WERI-Rb-1 (cell line): ENCODE data around the gene GUK1.

Source experiments
- DNase-seq: peaks from one replicate; pipeline ENCODE4 v3.0.0-alpha.2; 2020
- H3K27ac ChIP-seq: fragments of 250-450 bp; sonication (Bioruptor Pico); 2 replicates; pipeline ENCODE4 v1.5.1; 2020; ENCODE audit warnings: mild to moderate bottlenecking, moderate library complexity
- H3K27me3 ChIP-seq: fragments of 250-450 bp; sonication (Bioruptor Pico); 2 replicates; pipeline ENCODE4 v1.5.1; 2021; ENCODE audit warnings: mild to moderate bottlenecking, low read depth, moderate library complexity; ENCODE audit not compliant: insufficient read depth, severe bottlenecking
- H3K36me3 ChIP-seq: fragments of 250-450 bp; sonication (Bioruptor Pico); 2 replicates; pipeline ENCODE4 v1.5.1; 2020; ENCODE audit warnings: mild to moderate bottlenecking, moderate library complexity
- H3K4me3 ChIP-seq: 2 replicates; pipeline ENCODE4 v1.5.1; 2011; ENCODE audit warnings: low read depth, mild to moderate bottlenecking, control low read depth, low read length
- H3K9me3 ChIP-seq: fragments of 250-450 bp; sonication (Bioruptor Pico); 2 replicates; pipeline ENCODE4 v1.5.1; 2021; ENCODE audit warnings: mild to moderate bottlenecking, moderate library complexity; ENCODE audit not compliant: severe bottlenecking
- TF ChIP-seq, protein P1 (sequence below): IDR thresholded peaks from 2 replicates; pipeline ENCODE4 v1.5.1; 2011; ENCODE audit warnings: low read depth, mild to moderate bottlenecking, control low read depth, inconsistent platforms, low read length

The GUK1 gene, protein sequence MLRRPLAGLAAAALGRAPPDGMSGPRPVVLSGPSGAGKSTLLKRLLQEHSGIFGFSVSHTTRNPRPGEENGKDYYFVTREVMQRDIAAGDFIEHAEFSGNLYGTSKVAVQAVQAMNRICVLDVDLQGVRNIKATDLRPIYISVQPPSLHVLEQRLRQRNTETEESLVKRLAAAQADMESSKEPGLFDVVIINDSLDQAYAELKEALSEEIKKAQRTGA

GRCh38 chr1:228139931-228140723 is at the start of gene GUK1:
Gene GUK1 (plus strand): TSS chr1:228140279. CDS start chr1:228140303, 24 bp downstream.
- Histone ChIP-seq H3K4me3 (peak within 1 kb of the TSS; percentile 80), H3K9me3 (no peaks in the 10 kb centered on the region), H3K36me3 (peaks cover 4% of the 10 kb centered on the region), H3K27ac (peak within 1 kb of the TSS; percentile 79), H3K27me3 (no peaks in the 10 kb centered on the region)
- TF ChIP-seq, protein P1, sequence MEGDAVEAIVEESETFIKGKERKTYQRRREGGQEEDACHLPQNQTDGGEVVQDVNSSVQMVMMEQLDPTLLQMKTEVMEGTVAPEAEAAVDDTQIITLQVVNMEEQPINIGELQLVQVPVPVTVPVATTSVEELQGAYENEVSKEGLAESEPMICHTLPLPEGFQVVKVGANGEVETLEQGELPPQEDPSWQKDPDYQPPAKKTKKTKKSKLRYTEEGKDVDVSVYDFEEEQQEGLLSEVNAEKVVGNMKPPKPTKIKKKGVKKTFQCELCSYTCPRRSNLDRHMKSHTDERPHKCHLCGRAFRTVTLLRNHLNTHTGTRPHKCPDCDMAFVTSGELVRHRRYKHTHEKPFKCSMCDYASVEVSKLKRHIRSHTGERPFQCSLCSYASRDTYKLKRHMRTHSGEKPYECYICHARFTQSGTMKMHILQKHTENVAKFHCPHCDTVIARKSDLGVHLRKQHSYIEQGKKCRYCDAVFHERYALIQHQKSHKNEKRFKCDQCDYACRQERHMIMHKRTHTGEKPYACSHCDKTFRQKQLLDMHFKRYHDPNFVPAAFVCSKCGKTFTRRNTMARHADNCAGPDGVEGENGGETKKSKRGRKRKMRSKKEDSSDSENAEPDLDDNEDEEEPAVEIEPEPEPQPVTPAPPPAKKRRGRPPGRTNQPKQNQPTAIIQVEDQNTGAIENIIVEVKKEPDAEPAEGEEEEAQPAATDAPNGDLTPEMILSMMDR, result no peak
- peak; percentile 98 for DNase-seq

DNA sequence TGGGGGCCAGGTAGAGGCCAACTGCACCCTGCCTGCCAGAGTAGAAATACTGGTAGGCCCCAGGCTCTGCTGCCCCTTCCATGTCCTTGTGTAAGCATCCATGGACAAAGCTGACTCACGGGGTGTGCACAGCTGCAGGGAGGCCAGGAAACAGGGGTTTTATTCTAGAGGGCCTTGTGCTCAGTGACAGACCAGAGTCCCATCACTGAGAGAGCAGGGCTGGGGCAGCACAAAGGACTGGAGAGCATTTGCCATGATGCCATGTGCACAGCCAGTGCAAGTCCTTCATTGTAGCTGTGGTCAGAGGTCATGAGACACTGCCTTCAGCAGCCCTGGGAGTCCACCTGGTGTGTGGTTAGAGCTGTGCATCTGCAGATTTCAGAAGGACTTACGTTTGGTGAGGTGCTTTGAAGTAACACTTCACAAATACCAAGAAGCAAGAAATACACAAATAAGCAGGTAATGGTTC is 49.4 kb upstream of the GUK1 start:
- no peak overlapping the region for H3K27ac ChIP-seq
- no peak overlapping the region for H3K4me3 ChIP-seq
- TF ChIP-seq, protein P1, result no peak
- H3K36me3 ChIP-seq, result no peaks in the 10 kb centered on the region
- no peak for DNase-seq
- no peaks in the 10 kb centered on the region for H3K27me3 ChIP-seq
- no peaks in the 10 kb centered on the region for H3K9me3 ChIP-seq

- Histone ChIP-seq H3K27ac (no peak overlapping the region), H3K9me3 (no peaks in the 10 kb centered on the region), H3K36me3 (no peaks in the 10 kb centered on the region), H3K4me3 (no peak overlapping the region), H3K27me3 (no peaks in the 10 kb centered on the region)
- DNase-seq, result no peak
- TF ChIP-seq, protein P1, result no peak
Measured at GRCh38 chr1:228091084-228091483, 49.0 kb upstream of the GUK1 start.

DNA sequence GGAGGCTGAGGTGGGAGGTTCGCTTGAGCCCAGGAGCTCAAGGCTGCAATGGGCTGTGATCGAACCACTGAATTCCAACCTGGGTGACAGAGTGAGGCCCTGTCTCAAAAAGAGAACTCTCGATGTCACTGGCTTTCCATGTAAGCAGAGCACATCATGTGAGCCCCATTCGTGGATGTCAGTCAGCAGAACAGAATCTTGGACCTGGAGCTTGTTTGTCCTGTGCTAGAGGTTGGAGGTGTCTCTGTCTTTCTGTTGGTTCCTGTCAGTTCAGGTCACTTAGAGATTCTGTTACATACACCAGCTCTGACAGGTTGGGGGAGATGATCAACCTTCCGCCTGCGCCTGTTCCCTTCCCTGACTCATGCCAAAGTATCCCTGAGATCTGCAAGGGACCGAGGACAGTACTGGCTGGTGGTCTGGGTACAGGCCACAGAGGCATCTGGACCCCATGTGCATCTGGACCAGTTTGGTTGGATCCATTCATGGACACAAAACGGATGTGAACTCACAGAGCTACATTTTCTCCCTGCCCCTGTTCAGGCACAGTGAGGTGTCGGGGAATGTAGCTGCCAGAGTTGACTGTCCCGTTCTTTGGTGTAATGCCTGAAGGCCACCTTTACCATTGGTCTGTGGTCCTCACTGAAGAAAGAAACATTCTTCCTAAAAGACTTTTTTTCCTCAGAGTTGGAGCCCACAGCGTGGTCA is 47.6 kb upstream of the GUK1 start:
- TF ChIP-seq, protein P1, result no peak
- H3K36me3 ChIP-seq, result no peaks in the 10 kb centered on the region

GRCh38 chr1:228093050-228093906 is 46.8 kb upstream of the GUK1 start:
- peaks cover 3% of the 10 kb centered on the region for H3K36me3 ChIP-seq

More for the DNA sequence above, 47.6 kb upstream of the GUK1 start:
- DNase-seq, result no peak
- H3K9me3 ChIP-seq, result no peaks in the 10 kb centered on the region
- no peaks in the 10 kb centered on the region for H3K27me3 ChIP-seq
- H3K4me3 ChIP-seq, result no peak overlapping the region
- H3K27ac ChIP-seq, result no peak overlapping the region

More at GRCh38 chr1:228093050-228093906, 46.8 kb upstream of the GUK1 start:
- TF ChIP-seq, protein P1, result no peak
- Histone ChIP-seq H3K27ac (no peak overlapping the region), H3K27me3 (no peaks in the 10 kb centered on the region), H3K9me3 (no peaks in the 10 kb centered on the region), H3K4me3 (no peak overlapping the region)
- no peak for DNase-seq
